ENCODE measurements around the gene LILRB4.

DNA sequence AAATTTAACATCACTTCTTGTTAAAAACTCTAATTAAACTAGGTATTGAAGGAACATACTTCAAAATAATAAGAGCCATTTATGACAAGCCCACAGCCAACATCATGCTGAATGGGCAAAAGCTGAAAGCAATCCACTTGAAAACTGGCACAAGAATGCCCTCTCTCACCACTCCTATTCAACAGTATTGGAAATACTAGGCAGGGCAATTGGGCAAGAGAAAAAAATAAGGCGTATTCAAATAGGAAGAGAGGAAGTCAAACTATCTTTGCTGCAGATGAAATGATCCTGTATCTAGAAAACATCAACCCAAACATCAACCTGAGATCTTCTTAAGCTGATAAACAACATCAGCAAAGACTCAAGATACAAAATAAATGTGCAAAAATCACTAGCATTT lies 48.1 kb upstream of the LILRB4 start:
- TF ChIP-seq, protein P1, sequence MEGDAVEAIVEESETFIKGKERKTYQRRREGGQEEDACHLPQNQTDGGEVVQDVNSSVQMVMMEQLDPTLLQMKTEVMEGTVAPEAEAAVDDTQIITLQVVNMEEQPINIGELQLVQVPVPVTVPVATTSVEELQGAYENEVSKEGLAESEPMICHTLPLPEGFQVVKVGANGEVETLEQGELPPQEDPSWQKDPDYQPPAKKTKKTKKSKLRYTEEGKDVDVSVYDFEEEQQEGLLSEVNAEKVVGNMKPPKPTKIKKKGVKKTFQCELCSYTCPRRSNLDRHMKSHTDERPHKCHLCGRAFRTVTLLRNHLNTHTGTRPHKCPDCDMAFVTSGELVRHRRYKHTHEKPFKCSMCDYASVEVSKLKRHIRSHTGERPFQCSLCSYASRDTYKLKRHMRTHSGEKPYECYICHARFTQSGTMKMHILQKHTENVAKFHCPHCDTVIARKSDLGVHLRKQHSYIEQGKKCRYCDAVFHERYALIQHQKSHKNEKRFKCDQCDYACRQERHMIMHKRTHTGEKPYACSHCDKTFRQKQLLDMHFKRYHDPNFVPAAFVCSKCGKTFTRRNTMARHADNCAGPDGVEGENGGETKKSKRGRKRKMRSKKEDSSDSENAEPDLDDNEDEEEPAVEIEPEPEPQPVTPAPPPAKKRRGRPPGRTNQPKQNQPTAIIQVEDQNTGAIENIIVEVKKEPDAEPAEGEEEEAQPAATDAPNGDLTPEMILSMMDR (IDR thresholded peaks at IDR 0.05; ENCODE audit: low read depth, low read length) = no peak
- TF ChIP-seq, protein P2, sequence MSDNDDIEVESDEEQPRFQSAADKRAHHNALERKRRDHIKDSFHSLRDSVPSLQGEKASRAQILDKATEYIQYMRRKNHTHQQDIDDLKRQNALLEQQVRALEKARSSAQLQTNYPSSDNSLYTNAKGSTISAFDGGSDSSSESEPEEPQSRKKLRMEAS (IDR thresholded peaks at IDR 0.05; ENCODE audit: low read depth, low read length) = no peak
